Jurkat, Clone E6-1 (cell line): ENCODE measurements around the gene AJUBA.
A peak's percentile ranks its signal among the peaks of the same experiment; 100 is the strongest.
"Not testable (repeated sequence)": the region's sequence is repeated elsewhere in the genome, so short reads cannot be mapped to it uniquely, and the experiment has no call there.

ENCODE experiments used
- DNase-seq: peaks from one replicate; pipeline ENCODE4 v3.0.0-alpha.2; 2011; ENCODE audit warnings: low read depth, low spot score
- H3K4me3 ChIP-seq: 2 replicates; pipeline ENCODE4 v1.5.1; 2011; ENCODE audit warnings: mild to moderate bottlenecking, low read length, control low read depth, moderate library complexity

Gene AJUBA

DNA sequence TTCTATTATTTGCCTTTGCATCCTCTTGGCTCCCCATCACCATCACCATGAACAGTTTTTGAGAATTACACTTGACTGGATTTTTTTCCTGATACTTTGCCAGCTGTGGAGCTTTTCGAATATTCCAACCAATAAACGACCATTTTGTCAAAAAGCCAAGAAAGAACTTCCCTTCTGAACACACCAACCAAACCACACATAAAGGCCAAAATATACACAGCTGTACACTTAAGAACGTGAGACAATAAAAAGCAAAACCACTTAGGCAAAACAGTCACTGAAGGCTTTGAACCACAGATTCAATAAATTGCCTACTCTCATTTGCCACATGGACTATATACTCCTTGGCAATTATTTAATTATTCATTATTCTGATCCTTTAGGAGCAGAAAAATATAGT, 26.5 kb upstream of the AJUBA start:
- peak; percentile 84 for DNase-seq
- peak overlapping the region; percentile 69 for H3K4me3 ChIP-seq

DNA sequence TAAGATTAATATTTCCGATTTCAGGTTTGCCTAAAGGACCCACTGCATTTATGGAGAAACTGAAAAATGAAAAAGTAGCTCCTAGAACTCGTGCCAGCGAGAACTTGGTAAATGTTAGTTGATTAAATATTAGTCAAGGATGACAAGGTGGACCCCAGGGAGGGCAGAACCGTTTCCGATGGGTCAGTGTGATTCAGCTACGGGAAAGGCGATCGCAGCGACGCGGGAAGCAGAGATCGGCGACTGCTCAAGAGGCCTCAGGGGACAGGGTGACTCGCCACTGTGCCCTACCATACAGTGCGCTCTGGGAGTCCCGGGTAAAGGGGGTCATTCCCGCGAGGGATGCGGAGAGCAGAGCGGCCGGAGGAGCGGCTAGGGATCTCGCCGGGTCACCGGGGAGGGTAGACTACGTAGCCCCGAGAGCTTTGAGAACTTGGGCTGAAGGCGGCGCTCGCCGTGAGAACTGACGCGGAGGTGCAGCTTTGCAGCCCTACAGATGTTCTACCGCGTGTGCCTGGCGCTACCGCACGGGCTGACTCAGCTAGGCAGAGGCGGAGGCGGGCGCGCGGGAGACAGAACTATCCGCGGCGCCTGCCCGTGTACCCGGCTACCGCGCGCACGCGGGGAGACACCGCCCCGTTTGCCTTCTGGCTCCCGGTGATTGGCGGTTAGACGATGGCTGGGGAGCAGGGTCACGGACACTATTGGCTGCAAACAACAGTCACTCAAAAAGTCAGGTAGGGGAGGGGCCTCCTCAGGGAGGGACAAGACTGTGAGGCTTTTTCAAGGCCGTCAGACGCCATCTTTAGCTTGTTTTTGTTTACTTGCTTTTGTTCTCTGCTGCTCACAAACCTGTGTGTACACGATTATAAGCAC, 24.4 kb upstream of the AJUBA start:
- peak; percentile 98 for DNase-seq
- peak overlapping the region; percentile 85 for H3K4me3 ChIP-seq

DNA sequence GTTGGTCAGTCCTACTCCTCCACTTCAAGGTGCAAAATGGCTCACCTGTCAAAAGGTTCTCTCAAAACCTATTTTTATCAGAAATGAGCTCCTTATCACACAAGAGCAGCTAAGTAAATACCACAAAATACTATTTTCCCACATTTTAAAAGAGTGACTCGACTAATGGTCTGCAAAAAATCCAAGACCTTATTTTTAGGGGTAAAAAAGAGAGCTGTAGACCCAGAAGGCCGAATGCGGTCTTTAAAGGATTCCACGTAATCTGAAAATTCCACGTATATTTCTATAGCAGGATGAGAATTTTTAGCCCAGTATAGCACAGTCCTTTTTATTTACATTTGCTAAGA, 23.8 kb upstream of the AJUBA start:
- no peak for DNase-seq
- H3K4me3 ChIP-seq: peak overlapping the region; percentile 85

DNA sequence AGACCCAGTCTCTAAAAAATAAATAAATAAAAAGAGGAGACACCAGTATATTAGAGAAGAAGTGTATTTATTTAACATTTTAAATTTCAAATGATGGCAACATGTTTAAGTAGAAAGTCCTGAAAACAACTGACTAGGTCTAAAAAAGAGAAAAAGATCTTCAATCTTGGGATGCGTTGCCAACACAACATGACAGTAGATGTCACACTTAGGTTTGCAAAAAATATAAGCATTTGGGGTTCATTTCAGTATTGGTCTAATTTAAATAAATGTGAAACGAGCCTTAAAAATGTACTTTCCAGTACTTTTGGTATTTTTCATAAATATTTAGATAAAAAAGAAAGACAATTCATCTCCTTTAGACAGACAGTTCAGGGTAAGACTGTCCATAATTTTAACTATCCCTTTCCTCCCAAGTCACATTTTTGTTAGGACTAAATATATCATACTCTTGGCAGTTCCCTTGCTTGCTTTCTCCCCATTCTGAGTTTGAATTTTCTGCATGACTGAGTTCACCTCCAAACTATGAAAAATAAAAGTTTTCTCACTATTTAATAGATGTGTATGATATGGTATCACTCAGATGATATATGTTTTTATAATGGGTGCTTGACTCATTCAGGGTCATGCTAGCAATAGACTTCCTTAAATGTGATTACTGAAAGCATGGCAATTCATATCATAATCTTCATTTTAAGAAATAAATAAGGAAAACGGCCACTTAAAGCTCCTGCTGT, 23.3 kb upstream of the AJUBA start:
- no peak overlapping the region for H3K4me3 ChIP-seq
- no peak for DNase-seq

DNA sequence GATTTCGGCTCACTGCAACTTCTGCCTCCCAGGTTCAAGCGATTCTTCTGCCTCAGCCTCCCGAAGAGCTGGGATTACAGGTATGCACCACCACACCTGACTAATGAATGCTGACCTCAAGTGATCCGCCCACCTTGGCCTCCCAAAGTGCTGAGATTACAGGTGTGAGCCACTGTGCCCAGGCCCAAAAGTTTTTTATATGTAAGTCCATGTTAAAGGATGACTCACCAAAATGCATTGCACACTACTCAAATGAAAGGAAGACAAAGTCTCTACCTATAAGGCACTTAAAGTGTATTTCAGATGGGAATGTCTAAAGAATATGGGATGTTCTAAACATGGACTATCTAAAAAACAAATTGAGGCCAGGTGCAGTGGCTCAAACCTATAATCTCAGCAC, 21.9 kb upstream of the AJUBA start:
- H3K4me3 ChIP-seq, DNase-seq: not testable (repeated sequence)

DNA sequence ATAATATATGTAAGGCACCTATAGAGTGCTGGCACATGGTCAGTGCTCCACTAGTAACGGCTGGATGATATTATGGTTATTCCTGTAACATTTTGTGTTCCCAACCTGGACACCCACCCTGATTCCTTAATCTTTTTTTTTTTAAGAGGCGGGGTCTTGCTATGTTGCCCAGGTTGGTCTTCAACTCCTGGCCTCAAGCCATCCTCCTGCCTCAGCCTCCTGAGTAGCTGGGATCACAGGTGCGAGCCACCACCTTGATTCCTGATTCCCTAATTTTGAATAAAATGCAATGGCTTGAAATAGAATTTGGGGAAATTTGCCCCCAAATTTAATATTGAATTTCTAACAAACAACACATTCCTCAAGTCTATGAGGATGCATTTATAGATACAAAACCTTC, 20.2 kb upstream of the AJUBA start:
- H3K4me3 ChIP-seq: no peak overlapping the region
- DNase-seq: no peak

DNA sequence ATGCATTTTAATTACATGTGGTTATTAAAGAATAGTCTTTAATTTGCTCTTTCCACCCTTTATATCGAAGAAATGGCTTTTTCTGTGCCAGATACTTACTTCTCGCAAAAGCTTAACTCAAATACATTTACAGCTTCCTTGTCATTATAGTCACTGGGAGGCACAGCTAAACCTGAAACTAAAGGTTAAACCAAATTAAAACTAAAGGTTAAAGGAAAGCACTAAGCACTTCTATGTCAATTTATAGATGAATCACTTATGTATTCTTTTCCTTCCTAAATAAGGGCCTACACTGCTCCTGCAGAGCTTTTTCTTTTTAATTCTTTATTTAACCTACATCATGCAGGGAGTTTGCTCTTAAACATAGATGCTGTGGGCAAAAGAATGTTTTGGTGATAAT, 18.5 kb upstream of the AJUBA start:
- H3K4me3 ChIP-seq: no peak overlapping the region
- DNase-seq: no peak

DNA sequence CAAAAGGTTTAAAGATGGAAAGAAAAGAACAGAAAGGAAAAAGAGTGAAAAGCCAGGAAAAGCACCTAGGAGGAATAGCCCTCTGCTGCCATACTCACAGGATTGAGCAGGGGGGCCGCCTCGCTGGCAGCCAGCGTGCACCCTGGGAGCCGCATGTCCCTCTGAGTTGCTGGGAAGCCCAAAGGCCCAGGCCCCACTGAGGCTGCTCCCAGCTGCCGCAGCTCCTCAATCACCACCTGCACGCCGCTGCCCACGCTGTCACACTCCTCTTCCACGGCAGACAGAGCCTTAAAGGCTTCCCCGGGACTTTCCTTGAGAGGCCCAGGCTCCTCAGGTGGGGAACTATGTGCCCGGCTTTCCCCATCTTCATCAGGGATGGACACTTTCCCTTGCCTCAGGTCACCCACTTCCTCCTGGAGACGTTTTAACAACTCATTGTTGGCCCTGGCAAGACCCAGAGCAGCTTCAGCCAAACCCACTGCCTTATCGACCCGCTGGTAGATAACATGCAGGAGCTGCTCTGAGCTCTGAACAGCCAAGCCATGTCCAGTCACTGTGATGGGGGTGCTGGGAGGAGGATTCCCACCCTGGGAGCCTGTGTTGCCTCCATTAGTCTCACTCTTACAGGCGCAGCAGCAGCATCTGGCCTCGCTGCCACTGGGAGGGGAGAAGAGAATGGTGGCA, 16.1 kb upstream of the AJUBA start:
- H3K4me3 ChIP-seq: no peak overlapping the region
- no peak for DNase-seq

DNA sequence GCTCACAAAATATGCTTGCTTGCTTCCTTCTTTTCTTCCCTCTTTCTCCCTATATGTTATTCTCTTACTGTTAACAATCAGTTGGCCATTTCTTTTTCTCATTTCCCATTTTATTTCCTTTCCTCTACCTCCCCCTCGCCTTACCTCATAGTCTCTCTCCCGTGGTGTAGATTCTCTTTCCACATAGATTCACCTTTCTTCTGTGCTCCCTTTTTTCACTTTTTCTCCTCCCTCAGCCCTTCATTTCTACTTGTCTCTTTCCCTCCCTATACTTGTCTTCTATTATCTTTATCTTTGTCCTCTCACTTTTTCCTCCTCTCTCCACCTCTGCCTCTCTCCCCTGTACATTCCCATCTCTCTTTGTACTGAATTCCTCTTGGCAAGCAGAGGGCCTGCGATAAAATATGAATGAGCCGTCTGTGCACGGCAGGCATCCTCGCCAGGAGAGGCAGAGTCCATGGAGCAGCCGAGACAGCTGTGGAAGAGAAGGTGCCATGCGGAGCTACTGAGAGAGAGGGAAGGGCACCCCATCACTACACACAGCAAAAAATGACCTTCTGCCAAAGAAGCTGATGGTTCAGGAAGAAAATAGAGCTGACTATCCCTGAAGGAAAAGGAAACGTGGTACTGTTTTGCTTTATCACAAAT, 15.4 kb upstream of the AJUBA start:
- DNase-seq: no peak
- no peak overlapping the region for H3K4me3 ChIP-seq

DNA sequence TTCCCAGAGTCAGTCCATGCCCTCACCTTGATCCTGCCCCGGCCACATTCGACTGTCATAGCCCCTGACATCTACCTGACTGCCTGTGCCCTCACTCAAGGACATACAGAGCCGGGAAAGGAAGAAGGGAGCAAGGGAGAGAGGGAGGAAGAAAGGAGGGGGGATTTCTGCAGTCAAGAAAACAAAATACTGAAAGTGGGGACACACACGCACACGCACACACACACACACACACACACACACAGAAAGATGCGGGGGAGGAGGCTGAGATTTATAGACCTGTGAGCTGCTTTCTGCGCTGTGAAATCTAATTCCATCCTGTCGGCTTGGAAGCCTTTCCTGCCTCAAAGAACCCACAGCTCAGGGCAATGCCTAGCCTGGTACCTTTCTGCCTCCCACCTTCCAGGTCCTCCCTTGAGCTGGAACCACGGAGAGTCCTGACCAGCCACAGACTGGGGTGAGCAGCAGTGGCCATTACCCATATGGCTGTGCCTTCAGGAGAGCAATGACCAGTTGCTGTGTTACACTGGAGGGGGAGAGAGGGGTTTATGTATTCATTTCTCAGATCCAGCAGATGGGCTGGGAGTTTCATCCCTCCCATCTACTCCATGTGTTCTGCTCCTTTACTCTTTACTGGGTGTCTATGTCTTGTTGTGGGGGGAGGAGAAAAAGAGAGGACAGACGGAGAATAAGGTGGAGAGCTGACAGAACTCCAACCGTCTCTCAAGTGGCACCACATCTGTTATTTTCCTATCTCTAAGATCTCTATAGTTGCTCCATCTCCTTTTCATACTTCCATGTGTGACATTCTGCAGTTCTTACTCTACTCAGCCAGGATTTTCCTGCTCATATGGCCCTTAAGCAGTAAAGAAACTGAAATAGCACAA, 14.7 kb upstream of the AJUBA start:
- DNase-seq: no peak
- no peak overlapping the region for H3K4me3 ChIP-seq

DNA sequence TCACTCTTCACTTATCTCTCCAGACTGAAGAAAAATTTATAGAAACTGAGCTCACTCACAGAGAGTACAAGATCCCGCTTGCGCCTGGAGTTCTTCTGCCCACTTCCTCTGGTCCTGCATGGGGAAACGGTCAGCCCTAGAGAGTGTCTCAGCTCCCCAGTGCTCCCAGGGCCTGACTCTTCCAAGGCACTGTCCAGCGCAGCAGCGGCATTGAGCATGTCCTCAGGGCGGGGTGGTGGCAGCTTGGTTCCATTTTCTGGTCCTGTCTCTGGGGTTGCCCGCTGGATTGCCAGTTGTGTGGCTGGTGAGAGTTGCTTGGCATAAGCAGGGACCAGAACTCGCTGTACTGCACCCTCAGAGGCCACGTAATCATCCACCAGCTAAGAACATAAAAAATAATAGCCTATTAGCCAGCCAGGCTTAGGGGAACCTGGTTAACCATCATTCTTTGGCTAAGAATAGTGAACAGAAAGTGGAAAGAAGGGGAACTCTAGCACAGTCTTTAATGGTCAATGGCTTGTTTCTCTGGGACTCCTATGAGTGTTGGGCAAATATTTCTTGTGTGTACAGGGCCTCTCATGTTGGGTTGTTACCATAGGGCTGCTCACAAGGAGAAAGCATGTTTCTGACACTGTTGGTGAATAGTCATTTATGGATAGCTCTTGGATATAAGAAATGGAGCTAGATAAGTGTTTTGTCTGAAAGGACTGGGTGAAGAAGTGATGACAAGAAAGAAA, 13.7 kb upstream of the AJUBA start:
- no peak overlapping the region for H3K4me3 ChIP-seq
- no peak for DNase-seq

DNA sequence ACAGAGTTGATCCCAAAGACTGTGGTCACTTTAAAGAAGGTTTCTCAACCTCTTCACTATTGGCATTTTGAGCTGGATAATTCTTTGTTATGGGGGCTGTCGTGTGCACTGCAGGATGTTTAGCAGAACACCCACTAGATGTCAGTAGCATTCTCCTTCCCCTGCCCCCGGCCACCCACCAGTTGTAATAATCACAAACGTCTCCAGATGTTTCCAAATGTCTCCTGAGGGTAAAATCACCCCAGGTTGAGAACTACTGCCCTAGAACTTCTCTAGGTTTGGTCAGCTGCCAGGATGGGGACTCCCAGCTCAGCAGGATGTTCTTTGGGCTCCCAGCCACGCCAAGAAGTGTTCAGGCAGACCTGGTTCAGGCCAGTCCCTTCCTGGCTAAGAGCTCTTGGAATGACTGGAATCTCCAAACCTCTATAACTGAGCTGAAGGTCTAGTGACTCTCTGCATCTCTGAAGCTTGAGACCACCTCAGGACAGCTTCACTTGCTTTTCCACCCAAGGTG, 12.5 kb upstream of the AJUBA start:
- no peak overlapping the region for H3K4me3 ChIP-seq
- DNase-seq: no peak

DNA sequence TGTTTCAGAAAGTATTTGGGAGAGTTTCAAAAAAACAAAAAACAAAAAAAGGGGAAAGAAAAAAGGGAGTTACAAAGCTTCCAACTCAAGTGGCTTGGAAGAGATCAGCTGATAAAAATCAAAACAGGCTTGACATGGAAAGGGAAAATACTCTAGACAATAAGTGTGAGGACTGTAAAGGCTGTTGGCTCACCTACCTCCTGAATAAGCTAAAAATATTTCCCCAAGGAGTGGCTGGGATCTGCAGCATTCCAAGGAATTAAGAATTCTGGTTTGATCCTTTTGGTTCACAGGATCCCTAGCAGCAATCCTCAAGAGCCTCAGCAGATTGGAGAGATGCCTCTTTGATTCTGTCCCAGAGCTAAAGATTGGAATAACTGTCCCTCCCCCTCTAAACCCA, 11.2 kb upstream of the AJUBA start:
- no peak for DNase-seq
- no peak overlapping the region for H3K4me3 ChIP-seq

DNA sequence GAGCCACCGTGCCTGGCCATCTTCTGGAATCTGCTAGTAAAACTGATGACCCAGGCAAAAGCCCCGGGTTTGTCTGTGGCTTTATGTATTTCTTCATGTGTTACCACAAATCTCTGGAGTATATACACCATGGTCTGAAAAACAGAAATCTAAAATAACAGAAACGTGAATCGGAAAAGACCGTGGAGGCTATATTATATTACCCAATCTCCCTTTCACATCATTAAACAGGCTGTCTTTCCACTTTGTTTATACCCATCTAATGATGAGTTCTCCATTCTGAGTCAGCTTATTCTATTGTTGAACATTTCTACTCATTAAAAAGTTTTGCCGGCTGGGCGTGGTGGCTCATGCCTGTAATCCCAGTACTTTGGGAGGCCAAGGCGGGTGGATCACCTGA, 9.5 kb upstream of the AJUBA start:
- no peak overlapping the region for H3K4me3 ChIP-seq

DNA sequence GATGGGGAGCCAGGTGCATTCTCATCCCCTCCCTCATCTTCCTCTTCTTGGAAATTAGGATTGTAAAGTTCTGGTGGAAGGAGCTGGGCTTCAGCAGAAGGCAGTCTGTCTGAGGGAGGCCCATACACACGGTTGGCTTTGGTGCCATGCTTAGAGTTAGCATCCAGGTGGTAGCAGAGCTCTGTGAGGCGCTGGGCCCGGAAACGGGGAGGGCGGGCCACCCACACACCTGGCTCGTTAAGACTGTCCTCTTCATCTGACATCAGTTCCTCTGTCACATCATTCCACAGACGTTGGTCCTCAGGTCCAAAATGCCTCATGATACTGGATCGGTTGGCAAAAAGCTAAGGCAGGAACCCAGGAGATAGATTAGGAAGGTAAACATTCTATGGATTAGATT, 4.9 kb upstream of the AJUBA start:
- DNase-seq: no peak
- no peak overlapping the region for H3K4me3 ChIP-seq

More for the DNA sequence above, 9.5 kb upstream of the AJUBA start:
- no peak for DNase-seq

DNA sequence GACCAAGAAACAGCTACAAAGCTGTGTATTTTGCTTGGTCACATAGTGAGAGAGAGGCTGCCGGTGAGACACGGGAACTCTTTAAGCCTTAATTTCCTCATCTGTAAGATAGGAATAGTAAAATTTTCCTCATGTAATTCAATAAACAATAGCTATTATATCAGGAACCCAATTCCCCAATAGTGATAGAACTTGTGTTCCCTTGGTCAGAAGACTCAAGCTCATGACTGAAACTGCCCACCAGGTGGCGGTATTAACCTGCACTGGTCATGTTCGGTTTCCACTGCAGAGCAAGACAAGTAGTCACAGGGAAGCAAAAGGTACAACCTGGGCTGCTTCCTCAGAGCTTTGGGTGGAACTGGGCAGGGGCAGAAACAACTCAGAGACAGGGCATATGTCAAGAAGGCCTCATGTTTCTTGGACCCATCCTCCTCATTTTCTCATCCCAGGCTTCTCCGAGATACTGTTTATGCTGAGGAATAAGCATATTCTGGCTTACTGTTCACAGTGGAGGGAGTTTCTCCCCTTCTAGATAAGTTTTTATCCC, 4.2 kb upstream of the AJUBA start:
- H3K4me3 ChIP-seq: no peak overlapping the region
- DNase-seq: peak; percentile 88

DNA sequence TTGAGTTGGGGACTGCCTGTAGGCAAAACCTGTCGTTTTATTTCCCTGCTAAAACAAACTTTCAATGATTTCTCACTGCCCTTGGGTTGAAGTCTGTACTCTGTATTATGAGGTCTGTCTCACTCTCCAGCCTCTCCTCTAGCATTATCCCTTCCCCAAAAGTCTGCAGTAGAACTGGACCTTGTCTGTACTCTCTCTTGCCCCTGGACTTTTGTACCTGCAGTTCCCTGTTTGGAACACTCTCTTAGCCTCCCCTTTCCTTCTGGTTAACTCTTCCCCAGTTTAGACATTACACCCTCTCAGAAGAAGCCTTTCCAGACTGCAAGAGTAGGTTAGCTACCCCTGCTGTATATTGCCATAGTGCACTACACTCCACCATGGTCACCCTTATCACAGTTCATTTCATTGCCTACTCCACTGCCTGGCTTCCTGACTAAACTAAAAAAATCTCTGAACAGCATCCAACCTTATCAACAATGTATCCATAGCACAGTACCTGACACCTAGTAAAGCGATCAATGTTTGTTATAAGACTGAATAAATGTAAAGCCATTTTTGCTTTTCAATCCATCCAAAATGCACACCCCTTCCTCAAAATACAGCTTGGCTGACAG, 3.6 kb upstream of the AJUBA start:
- no peak for DNase-seq
- H3K4me3 ChIP-seq: no peak overlapping the region
